GM19035 (cell line): ENCODE results near the gene PRRC2B.
"Not testable (repeated sequence)": the region's sequence is repeated elsewhere in the genome, so short reads cannot be mapped to it uniquely, and the experiment has no call there.

Source experiments
- ATAC-seq: cut with Tn5 transposase; IDR thresholded peaks from one replicate; pipeline ENCODE4 v1.9.1; 2021; ENCODE audit not compliant: unreplicated experiment

Gene PRRC2B

GRCh38 chr9:131505012-131505411 is 111.1 kb downstream of the PRRC2B start:
- no peak for ATAC-seq

GRCh38 chr9:131511416-131511815 is 117.5 kb downstream of the PRRC2B start:
- ATAC-seq = no peak

- no peak for ATAC-seq
Observed at GRCh38 chr9:131511880-131512279, 118.0 kb downstream of the PRRC2B start.

GRCh38 chr9:131513177-131513576 is 119.3 kb downstream of the PRRC2B start:
- no peak for ATAC-seq

GRCh38 chr9:131515559-131516031 is 121.7 kb downstream of the PRRC2B start:
- ATAC-seq = not testable (repeated sequence)

- ATAC-seq = no peak
Observed at GRCh38 chr9:131516100-131516499, 122.2 kb downstream of the PRRC2B start.

- ATAC-seq = no peak
Observed at GRCh38 chr9:131516930-131517329, 123.0 kb downstream of the PRRC2B start.

- no peak for ATAC-seq
Observed at GRCh38 chr9:131517761-131518190, 123.9 kb downstream of the PRRC2B start.

- ATAC-seq = no peak
Observed at GRCh38 chr9:131518553-131518952, 124.7 kb downstream of the PRRC2B start.

GRCh38 chr9:131520503-131520902 is 126.6 kb downstream of the PRRC2B start:
- no peak for ATAC-seq

GRCh38 chr9:131521203-131521602 is 127.3 kb downstream of the PRRC2B start:
- no peak for ATAC-seq

GRCh38 chr9:131521822-131522221 is 127.9 kb downstream of the PRRC2B start:
- ATAC-seq = no peak

GRCh38 chr9:131522257-131523085 is 128.6 kb downstream of the PRRC2B start:
- no peak for ATAC-seq

GRCh38 chr9:131523086-131523388 is 129.2 kb downstream of the PRRC2B start:
- no peak for ATAC-seq

- no peak for ATAC-seq
Observed at GRCh38 chr9:131523451-131524435, 129.9 kb downstream of the PRRC2B start.

- ATAC-seq = no peak
Observed at GRCh38 chr9:131524665-131525315, 130.9 kb downstream of the PRRC2B start.

- ATAC-seq = no peak
Observed at GRCh38 chr9:131525643-131526565, 132.0 kb downstream of the PRRC2B start.

GRCh38 chr9:131528186-131528585 is 134.3 kb downstream of the PRRC2B start:
- no peak for ATAC-seq

GRCh38 chr9:131528886-131529505 is 135.1 kb downstream of the PRRC2B start:
- ATAC-seq = no peak
